Tibial nerve (tissue), 4 donors: Measurements from ENCODE around the gene HIC2.
"Not testable (repeated sequence)": the region's sequence is repeated elsewhere in the genome, so short reads cannot be mapped to it uniquely, and the experiment has no call there.

Experiments used
- EP300 ChIP-seq, 2 donors: sonication (generic); formaldehyde crosslinking; IDR thresholded peaks; one replicate each; pipeline ENCODE4 v1.6.1; 2017; ENCODE audit warnings: antibody characterized with exemption in 2 of 2, mild to moderate bottlenecking in 1 of 2
- POLR2A ChIP-seq, 2 donors: fragments of 450-650 bp; IDR thresholded peaks; one replicate each; pipeline ENCODE4 v1.6.1; 2017; ENCODE audit warnings: antibody characterized with exemption in 2 of 2, mild to moderate bottlenecking in 2 of 2, moderate library complexity in 2 of 2
- TF ChIP-seq, protein P1 (sequence below), 5 experiments: fragments of 200-600 bp in 3 of 5; fragments of 450-650 bp in 2 of 5; sonication (generic) in 3 of 5; IDR thresholded peaks; one replicate each; pipeline ENCODE4 v1.5.1; 2016 to 2019; ENCODE audit warnings: antibody characterized with exemption in 5 of 5, mild to moderate bottlenecking in 3 of 5, moderate library complexity in 2 of 5

- not testable (repeated sequence) for TF ChIP-seq POLR2A, EP300 (IDR thresholded peaks at IDR 0.05)
- TF ChIP-seq, protein P1, sequence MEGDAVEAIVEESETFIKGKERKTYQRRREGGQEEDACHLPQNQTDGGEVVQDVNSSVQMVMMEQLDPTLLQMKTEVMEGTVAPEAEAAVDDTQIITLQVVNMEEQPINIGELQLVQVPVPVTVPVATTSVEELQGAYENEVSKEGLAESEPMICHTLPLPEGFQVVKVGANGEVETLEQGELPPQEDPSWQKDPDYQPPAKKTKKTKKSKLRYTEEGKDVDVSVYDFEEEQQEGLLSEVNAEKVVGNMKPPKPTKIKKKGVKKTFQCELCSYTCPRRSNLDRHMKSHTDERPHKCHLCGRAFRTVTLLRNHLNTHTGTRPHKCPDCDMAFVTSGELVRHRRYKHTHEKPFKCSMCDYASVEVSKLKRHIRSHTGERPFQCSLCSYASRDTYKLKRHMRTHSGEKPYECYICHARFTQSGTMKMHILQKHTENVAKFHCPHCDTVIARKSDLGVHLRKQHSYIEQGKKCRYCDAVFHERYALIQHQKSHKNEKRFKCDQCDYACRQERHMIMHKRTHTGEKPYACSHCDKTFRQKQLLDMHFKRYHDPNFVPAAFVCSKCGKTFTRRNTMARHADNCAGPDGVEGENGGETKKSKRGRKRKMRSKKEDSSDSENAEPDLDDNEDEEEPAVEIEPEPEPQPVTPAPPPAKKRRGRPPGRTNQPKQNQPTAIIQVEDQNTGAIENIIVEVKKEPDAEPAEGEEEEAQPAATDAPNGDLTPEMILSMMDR (IDR thresholded peaks at IDR 0.05) = not testable (repeated sequence)
These were observed 15.8 kb upstream of the HIC2 start for GRCh38 chr22:21401197-21401969.
